Measurements from ENCODE around the gene AAR2. TPM values are rescaled to one million over a fixed set of nuclear protein-coding genes. Genes with fewer than 3 reads are reported as not detected.

The AAR2 gene
- total RNA-seq, 1 donor from 2014 or later = 32.6 TPM

DNA sequence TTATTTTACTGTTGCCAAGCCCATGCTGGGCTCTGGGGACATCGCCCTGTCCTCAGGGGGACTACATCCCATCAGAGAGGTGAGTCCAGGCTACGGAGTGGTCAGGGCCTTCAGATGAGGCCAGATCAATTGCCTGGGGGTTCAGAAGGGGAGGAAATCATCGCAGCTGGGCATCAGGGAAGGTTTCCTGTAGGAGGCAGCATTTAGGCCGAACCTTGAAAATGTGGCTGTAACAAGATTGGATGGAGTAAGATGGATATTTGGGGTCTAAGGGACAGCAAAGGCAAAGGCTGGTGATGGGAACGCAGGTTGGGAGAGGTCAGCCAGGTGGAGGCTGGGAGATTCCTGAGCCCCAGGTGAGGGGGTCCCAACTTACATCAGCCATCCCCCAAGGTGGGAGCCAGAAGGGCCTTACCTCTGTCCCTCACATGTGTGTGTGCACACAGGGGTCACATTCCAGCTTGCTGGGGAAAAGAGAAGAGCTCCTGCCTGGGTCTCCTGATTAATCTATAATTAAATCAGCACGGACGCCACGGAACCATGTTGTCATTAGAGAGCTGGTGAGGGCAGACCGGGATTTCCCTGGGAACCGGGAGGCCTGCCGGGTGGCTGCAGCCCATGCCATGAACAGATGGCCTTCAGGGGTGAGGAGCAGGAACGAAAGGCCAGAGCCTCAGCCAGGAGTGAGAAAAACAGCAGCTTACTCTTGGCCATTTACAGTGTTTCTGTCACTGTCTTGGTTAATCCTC is 39.3 kb downstream of the AAR2 start:
- DNase-seq (ENCODE audit: low read depth, low spot score) = no peak

GRCh38 chr20:36277546-36277945 is 41.3 kb downstream of the AAR2 start:
- DNase-seq (ENCODE audit: low read depth, low spot score) = no peak

DNA sequence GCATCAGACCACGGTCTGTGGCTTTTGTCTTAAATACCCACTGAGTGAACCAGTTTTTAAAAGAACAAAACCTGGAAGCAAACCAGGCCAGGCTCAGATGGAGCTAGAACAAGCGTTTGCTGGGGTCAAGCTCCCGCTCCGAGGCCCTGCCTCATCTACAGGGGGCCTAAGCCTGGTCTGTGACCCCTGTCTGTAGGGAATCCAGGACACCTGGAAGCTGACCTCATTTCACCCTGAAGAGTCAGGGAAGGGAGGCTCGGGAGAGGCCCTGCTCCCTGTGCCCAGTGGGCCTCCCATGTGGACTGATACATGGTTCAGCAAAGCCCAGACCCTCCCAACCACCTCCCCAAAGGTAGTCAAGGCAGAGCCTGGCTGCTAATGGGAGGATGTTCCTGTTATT is 43.1 kb downstream of the AAR2 start:
- DNase-seq (ENCODE audit: low read depth, low spot score) = no peak

DNA sequence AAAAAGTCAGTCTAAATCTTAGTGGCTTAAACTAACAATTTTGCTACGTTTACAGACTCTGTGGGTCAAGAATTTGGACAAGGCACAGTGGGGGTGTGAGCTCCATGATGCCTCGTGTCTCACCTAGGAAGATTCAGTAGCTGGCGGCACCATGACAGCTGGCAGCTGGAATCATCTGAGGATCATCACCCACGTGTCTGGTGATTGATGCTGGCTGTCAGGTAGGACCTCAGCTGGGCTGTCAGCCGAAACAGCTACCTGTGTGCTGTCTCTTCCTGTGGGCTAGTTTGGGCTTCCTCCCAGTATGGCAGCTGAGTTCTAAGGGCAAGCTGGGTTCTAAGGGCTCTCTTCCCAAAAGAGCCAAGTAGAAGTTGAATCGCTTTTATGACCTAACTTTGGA is 43.5 kb downstream of the AAR2 start:
- no peak for DNase-seq (ENCODE audit: low read depth, low spot score)

DNA sequence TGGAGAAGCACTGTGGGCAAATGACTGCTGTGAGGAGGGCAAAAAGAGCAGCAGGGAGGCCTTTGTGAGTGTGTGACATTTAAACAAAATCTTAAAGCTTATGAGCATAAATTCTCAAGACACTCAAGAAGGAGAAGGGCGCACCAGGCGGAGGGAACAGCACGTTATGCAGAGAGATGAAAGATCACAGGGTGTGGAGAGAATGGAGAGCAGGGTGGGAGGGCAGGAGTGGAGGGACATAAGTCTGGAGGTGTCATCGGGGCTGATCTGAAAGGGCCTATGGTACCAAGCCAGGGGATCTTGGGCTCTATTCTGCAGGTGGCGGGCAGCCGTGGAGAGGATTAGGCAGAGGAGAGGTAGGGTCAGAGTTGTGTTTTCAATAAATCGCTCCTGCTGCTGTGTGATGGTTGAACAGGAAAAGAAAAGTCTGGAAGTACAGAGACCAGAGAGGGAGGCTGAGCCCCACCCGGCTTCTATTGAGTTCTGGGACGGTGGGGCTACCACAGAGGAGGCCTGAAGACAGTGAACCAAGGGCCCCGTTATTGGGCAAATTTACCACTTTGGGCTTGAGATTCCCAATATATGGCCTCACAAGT is 45.6 kb downstream of the AAR2 start:
- DNase-seq (ENCODE audit: low read depth, low spot score) = no peak

DNA sequence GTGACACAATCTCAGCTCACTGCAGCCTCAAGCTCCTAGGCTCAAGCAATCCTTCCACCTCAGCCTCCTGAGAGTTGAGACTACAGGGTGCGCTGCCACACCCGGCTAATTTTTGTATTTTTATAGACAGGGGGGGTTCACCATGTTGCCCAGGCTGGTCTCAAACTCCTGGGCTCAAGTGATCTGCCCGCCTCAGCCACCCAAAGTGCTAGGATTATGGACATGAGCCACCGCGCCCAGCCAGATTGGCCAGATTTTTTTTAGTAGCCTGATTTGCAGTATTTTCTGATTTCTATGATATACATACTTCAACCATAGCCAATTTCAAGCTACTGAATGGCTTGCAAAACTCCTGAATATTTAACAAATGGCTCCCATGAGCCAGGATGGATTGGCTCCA is 48.5 kb downstream of the AAR2 start:
- no peak for DNase-seq (ENCODE audit: low read depth, low spot score)

DNA sequence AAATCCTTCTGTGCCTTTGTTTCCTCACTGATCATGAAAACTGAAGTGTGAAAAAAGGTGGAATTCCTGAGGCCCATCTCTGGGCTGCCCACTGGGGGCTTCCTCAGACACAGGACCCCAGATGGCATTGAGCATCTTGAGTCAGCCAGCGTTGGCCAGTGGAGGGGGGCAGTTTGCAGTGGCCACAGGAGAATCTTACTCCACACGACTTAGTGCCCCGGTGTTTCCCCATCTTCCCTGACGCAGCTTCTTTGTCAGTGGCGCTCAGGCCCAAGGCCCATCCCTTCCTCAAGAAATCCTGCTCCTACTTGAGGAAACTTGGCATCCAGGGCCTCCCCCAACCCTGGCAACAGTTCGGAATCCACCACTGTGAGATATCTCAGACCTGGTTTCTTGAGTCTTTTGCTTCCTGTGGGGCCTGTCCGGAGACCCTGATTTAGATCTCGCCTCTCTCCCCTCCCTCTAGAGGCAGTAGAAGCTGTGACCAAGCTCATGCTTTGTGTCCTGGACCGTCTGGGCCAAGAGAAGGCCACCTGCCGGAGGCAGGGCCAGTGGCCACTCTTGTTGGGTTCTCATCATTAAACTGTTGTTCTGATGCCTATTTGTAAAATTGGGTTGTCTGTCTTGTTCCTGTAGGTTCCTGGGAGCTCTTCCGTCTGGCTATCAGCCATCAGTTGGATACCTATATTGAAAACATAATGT is 49.6 kb downstream of the AAR2 start:
- no peak for DNase-seq (ENCODE audit: low read depth, low spot score)

DNA sequence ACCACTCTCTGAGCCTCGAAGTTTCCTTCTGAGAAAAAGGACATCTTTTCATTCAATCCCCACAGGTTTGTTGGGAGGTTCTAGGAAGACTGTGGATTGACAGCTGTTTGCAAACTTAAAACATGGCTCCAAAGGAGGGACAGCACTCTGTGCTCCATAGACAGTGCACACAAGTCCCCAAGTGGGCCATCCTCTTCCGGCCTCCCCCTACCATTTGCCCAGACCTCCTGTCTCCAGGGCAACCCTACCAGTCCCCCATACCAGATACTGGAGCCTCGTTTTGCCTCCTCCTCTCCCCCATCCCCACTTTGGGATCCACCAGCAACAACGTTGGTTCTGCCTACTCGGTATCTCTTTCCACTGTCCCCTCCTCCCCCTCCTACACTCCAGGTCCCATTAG is 61.4 kb downstream of the AAR2 start:
- DNase-seq (ENCODE audit: low read depth, low spot score) = no peak

DNA sequence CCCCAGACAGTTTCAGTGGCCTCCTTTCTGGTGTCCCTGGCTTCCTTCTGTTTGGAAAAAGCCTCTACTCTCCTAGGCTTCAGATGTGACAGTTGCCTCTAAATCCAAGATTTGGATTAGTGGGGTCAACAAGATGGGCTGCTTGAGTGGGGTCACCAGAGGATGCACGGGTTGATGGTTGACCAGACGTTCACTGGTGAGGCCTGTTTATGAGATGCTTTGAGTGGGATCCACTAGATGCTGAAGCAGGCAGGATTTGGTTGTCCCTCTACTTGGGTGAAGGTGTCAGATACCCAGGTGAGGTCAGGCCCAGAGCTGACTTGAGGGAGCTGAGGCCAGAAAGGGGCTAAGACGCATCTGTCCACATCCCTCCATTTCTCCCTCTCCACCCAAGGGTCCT is 61.8 kb downstream of the AAR2 start:
- DNase-seq (ENCODE audit: low read depth, low spot score) = no peak

- DNase-seq (ENCODE audit: low read depth, low spot score) = no peak
Observed at GRCh38 chr20:36298795-36299339, 62.6 kb downstream of the AAR2 start.

DNA sequence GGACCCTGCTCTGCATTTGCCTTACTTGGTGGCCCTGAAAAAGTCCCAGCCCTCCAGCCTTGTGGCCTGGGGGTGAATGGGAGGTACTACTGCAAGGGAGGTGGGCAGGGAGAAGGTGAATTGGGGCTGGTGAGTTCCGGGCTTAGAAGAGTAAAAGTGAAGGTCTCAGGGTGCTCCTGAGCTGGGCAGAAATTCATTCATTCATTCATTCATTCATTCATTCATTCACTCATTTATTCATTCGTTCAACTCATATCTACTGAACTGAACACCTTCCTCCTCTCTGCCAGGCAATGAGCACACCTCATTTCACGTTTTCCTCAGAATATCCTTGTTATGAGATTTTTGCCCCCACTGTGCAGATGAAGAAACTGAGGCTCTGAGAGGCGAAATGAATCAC is 63.2 kb downstream of the AAR2 start:
- no peak for DNase-seq (ENCODE audit: low read depth, low spot score)

DNA sequence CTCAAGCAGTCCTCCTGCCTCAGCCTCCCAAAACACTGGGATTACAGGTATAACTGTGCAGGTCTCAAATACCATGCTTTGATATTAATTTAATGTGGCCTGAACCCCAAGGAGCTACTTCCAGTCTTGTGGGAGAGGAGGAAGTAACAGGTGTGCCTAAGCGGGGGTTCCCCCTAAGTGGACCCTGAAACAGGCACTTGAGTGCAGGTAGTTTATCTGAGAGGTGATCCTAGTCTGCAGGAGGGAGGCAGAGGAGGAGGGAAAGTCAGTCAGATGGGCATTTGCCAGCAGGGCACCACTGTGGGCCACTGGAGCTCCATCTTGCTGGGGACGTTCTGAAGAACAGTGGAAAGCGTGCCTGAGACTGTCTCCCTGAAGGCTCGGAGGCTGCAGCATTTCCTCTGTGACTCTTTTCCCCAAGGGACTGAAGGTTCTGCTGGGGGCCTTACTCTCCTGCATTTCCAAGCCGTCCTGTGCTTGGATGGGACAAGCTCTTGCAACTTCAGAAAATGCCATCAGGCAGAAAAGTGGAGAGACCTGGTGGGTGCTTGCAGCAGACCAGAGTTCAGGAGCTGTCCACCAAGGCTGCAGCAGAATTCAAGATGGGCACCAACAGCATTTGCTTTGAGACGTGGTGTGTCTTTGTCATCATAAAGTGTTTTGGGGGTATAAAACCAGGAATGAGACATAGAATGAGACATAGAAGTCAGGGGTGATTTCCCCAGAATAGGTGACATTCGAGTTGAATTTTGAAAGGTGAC is 65.3 kb downstream of the AAR2 start:
- no peak for DNase-seq (ENCODE audit: low read depth, low spot score)

GRCh38 chr20:36303020-36303595 is 66.8 kb downstream of the AAR2 start:
- peak; percentile 63 for DNase-seq (ENCODE audit: low read depth, low spot score)

DNA sequence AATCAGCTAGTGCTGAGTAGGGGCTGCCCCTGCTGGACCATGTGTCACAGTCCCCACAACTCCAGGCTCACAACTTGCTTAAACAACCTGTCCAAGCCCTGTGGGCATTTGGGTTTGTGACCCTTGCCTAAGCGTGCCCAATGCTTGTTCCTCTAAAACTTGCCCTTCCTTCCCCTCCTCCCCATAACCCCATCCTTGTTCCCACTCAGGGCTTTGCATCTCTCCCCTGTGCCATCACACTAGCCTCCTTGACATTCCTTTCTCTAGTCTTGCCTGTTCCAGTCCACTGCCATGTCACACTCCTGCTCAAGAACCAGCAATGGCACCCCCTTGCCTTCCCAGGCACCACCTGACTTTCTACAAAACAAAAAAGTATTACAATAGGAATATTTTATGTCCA is 67.6 kb downstream of the AAR2 start:
- no peak for DNase-seq (ENCODE audit: low read depth, low spot score)

GRCh38 chr20:36304786-36305495 is 68.7 kb downstream of the AAR2 start:
- no peak for DNase-seq (ENCODE audit: low read depth, low spot score)

DNA sequence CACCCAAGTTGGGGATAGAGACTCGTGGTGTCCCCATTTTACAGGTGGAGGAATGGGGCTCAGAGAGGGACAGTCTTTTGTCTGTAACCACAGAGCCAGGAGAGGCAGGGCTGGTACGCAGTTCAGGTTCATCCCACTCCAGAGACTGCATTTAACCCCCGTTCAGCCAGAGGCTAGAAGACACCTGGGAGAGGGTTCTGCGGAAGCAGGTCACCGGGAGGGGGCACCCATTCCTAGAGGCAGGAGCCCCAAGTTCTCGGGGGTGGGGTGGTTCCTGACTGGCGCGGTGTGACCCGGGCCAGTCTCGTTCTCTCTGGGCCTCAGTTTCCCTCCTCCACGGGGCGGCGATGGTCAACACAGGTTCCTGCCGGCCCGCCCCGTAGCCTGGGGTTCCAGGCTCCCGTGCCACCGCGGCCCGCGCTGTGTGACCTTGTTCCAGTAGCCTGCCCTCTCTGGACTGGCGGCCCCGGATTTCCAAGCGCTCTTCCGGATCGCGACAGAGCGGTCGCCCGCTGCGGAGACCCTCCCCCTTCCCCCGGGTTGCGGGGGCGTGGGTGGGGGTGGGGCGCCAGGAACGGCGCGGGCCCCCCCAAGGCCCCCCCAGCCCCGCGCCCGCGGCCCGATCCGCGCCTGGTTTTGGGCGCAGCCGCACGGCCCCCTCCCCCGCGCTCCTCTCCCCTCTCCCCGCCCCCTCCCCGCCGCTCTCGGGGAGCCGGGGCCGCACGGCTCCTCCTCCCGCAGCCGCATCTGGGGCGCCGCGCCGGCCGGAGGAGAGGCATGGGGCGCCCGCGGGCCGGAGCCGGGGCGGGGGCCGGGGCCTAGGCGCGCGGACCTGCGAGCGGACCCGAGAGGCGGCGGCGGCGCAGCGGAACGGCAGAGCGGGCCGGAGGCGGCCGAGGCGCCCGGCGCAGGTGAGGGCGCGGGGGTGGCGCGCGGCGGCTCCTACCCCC is 69.6 kb downstream of the AAR2 start, which contains the start of gene DLGAP4:
DLGAP4 (plus strand) TSS at position 738 of the 950 bp plus-strand sequence. CDS start 125,379 bp downstream, outside the sequence.
- DNase-seq (ENCODE audit: low read depth, low spot score) = no peak

Measured in pulmonary artery endothelial cell (primary cell).